HepG2 (cell line): ENCODE data around the gene ARHGAP23. TPM values are rescaled to one million over a fixed set of nuclear protein-coding genes. Genes with fewer than 3 reads are reported as not detected.

Experiments used
- ATAC-seq: fragments of 200-7000 bp; cut with Tn5 transposase; 3 replicates; pipeline ENCODE4 v1.9.1; 2020; ENCODE audit warnings: mild to moderate bottlenecking, moderate library complexity
- BruUV-seq: library from RNA; stranded (reverse); fragments of 400-500 nt; replicated peaks from 2 replicates; lab custom pipeline; 2021; lab: Mats Ljungman, UMichigan
- CTCF ChIA-PET: fragments of 300-600 bp; formaldehyde crosslinking; extraction: SDS; loops from one replicate; lab custom pipeline; 2021; ENCODE audit warnings: low total read pairs, inconsistent platforms, low intra/inter-chr PET ratio; lab: Yijun Ruan, JAX
- POLR2A ChIA-PET: fragments of 350-600 bp; sonication (Branson Sonifier 250); formaldehyde crosslinking; loops from one replicate; lab custom pipeline; 2020; ENCODE audit warnings: antibody characterized with exemption, inconsistent platforms; lab: Yijun Ruan, JAX
- DNase-seq: peaks from one replicate; pipeline ENCODE4 v3.0.0-alpha.2; 2015; ENCODE audit warnings: low spot score
- FAIRE-seq: peaks from 3 replicates; lab custom pipeline; 2011; peaks lifted over from hg19 to GRCh38; lab: Jason Lieb, UNC
- H2AFZ ChIP-seq: one replicate; pipeline ENCODE4 v1.6.1; 2011; ENCODE audit warnings: low read length, inconsistent platforms
- H3K27ac ChIP-seq: fragments of 300-600 bp; 3 replicates; pipeline ENCODE4 v1.8.0; 2011; ENCODE audit warnings: mixed run types, mild to moderate bottlenecking, mixed read lengths, low read length, inconsistent platforms; ENCODE audit not compliant: insufficient read depth; ENCODE audit errors: extremely low read length
- H3K27me3 ChIP-seq, 2 experiments: fragments of 200-600 bp in 1 of 2; 2 replicates in 1 of 2; 3 replicates in 1 of 2; pipeline versions ENCODE4 v1.6.0 to v1.8.0; 2011; ENCODE audit warnings: low read length in 2 of 2, mild to moderate bottlenecking in 2 of 2, moderate library complexity in 2 of 2, inconsistent platforms in 1 of 2; ENCODE audit not compliant: insufficient read depth in 2 of 2, control insufficient read depth in 1 of 2
- H3K36me3 ChIP-seq, 2 experiments: fragments of 200-600 bp in 1 of 2; replicated peaks in 1 of 2; 2 replicates in 1 of 2; 3 replicates in 1 of 2; pipeline versions ENCODE4 v1.5.1 to v1.8.0; 2011; ENCODE audit warnings: low read length in 2 of 2, inconsistent platforms in 1 of 2; ENCODE audit not compliant: insufficient read depth in 2 of 2, control insufficient read depth in 1 of 2
- H3K4me1 ChIP-seq: 2 replicates; pipeline ENCODE4 v1.5.1; 2012; ENCODE audit warnings: low read length, inconsistent platforms; ENCODE audit not compliant: insufficient read depth
- H3K4me2 ChIP-seq: 2 replicates; pipeline ENCODE4 v1.6.0; 2011; ENCODE audit warnings: low read depth, low read length, inconsistent platforms
- H3K4me3 ChIP-seq, 3 experiments: fragments of 200-600 bp in 1 of 3; sonication (generic), shearing (Covaris generic) in 1 of 3; replicated peaks in 1 of 3; 2 replicates each; pipeline ENCODE4 v1.5.1; 2011 to 2016; ENCODE audit warnings: low read length in 3 of 3, inconsistent platforms in 2 of 3, low read depth in 2 of 3, mild to moderate bottlenecking in 2 of 3, control low read depth in 1 of 3, mixed read lengths in 1 of 3; ENCODE audit not compliant: insufficient read depth in 1 of 3
- H3K79me2 ChIP-seq: one replicate; pipeline ENCODE4 v1.6.1; 2011; ENCODE audit warnings: low read length, inconsistent platforms; ENCODE audit not compliant: insufficient read depth
- H3K9ac ChIP-seq: 2 replicates; pipeline ENCODE4 v1.6.0; 2011; ENCODE audit warnings: mild to moderate bottlenecking, low read depth, low read length, inconsistent platforms; ENCODE audit not compliant: insufficient read depth
- H3K9me3 ChIP-seq: 2 replicates; pipeline ENCODE4 v1.5.1; 2012; ENCODE audit warnings: mild to moderate bottlenecking, low read length
- H4K20me1 ChIP-seq: 2 replicates; pipeline ENCODE4 v1.6.0; 2011; ENCODE audit warnings: inconsistent platforms, mild to moderate bottlenecking, low read length, moderate library complexity; ENCODE audit not compliant: insufficient read depth
- ATF4 ChIP-seq, 2 experiments: fragments of 450-650 bp in 1 of 2; sonication (generic) in 1 of 2; formaldehyde crosslinking; IDR thresholded peaks; 2 replicates each; pipeline versions ENCODE4 v1.5.0 to v1.8.0; 2020 to 2022; ENCODE audit warnings: mild to moderate bottlenecking in 1 of 2, missing genetic modification reagents in 1 of 2
- DMTF1 ChIP-seq: sonication (generic); formaldehyde crosslinking; IDR thresholded peaks from 2 replicates; pipeline ENCODE4 v1.4.0; 2020; ENCODE audit warnings: mild to moderate bottlenecking, missing genetic modification reagents
- FOSL1 ChIP-seq: sonication (generic); formaldehyde crosslinking; IDR thresholded peaks from 2 replicates; pipeline ENCODE4 v1.9.0; 2021; ENCODE audit warnings: missing genetic modification reagents, borderline replicate concordance
- KLF11 ChIP-seq: IDR thresholded peaks from 2 replicates; pipeline ENCODE4 v1.6.1; 2016; ENCODE audit warnings: missing compliant biosample characterization
- MAZ ChIP-seq, 2 experiments: sonication (generic) in 1 of 2; formaldehyde crosslinking in 1 of 2; IDR thresholded peaks; 2 replicates each; pipeline versions ENCODE4 v1.5.0 to v1.6.1; 2012 to 2020; ENCODE audit warnings: low read depth in 2 of 2, mild to moderate bottlenecking in 2 of 2, borderline replicate concordance in 1 of 2, improper control_type of control experiment in 1 of 2, low read length in 1 of 2, missing genetic modification reagents in 1 of 2, moderate library complexity in 1 of 2
- NKX3-1 ChIP-seq: sonication (generic); formaldehyde crosslinking; IDR thresholded peaks from 2 replicates; pipeline ENCODE4 v1.5.0; 2020; ENCODE audit warnings: missing genetic modification reagents
- NPAS2 ChIP-seq: sonication (generic); formaldehyde crosslinking; IDR thresholded peaks from 2 replicates; pipeline ENCODE4 v1.8.0; 2022; ENCODE audit warnings: mild to moderate bottlenecking, missing genetic modification reagents, borderline replicate concordance
- SALL2 ChIP-seq: sonication (generic); formaldehyde crosslinking; IDR thresholded peaks from 2 replicates; pipeline ENCODE4 v1.8.1; 2023; ENCODE audit warnings: mild to moderate bottlenecking, missing genetic modification reagents, inconsistent platforms
- TAF1 ChIP-seq: sonication (generic); formaldehyde crosslinking; IDR thresholded peaks from 2 replicates; pipeline ENCODE4 v1.4.0; 2020; ENCODE audit warnings: missing genetic modification reagents
- ZNF619 ChIP-seq: sonication (generic); formaldehyde crosslinking; IDR thresholded peaks from 2 replicates; pipeline ENCODE4 v1.4.0; 2020; ENCODE audit warnings: mild to moderate bottlenecking, missing genetic modification reagents
- ZNF639 ChIP-seq: conservative IDR thresholded peaks from 2 replicates; pipeline ENCODE4 v1.6.1; 2018; ENCODE audit warnings: missing genetic modification reagents
- ZSCAN22 ChIP-seq: sonication (generic); formaldehyde crosslinking; IDR thresholded peaks from 2 replicates; pipeline ENCODE4 v1.4.0; 2020; ENCODE audit warnings: mild to moderate bottlenecking, missing genetic modification reagents
- ZSCAN31 ChIP-seq: sonication (generic); formaldehyde crosslinking; IDR thresholded peaks from 2 replicates; pipeline ENCODE4 v1.5.0; 2020; ENCODE audit warnings: low read depth, mild to moderate bottlenecking, missing genetic modification reagents
- WGBS: methylation state at CpG from one replicate; pipeline ENCODE4 v1.1.6; 2017; ENCODE audit warnings: low lambda C conversion rate; 5-methylcytosine and 5-hydroxymethylcytosine counted together
- in situ Hi-C: cut with HindIII; loops from 2 replicates; pipeline ENCODE4 v1.10.0; 2017; ENCODE audit warnings: low pct_unique_long_range_greater_than_20kb; ENCODE audit not compliant: extremely low pct_ligation_motif_present
- intact Hi-C: fragments of 100-400 bp; cut with micrococcal nuclease; formaldehyde crosslinking; loops from one replicate; pipeline ENCODE4 v1.10.0; 2022; ENCODE audit not compliant: unreplicated experiment
- polyA plus RNA-seq, 8 experiments: library from polyadenylated mRNA; depleted of rRNA in 3 of 8; stranded (reverse) in 7 of 8; unstranded in 1 of 8; fragments of >200 nt; fragmentation: Illumina TruSeq in 4 of 8; extraction: Trizol in 4 of 8; gene quantifications; 2 replicates each; pipeline versions ENCODE4 v1.2.1 to v1.2.3, GENCODE V29; 2011 to 2016; ENCODE audit warnings: low read depth in 4 of 8, missing spikeins in 1 of 8, mixed read lengths in 1 of 8; ENCODE audit not compliant: insufficient read depth in 1 of 8
- total RNA-seq, 5 experiments: library from RNA; depleted of rRNA; stranded (reverse); fragments of >200 nt; fragmentation: Illumina TruSeq; extraction: Trizol; gene quantifications; 2 replicates each; pipeline ENCODE4 v1.2.3, GENCODE V29; 2016; ENCODE audit warnings: low read depth in 1 of 5
- TF ChIP-seq, protein P1 (sequence below): sonication (generic); formaldehyde crosslinking; IDR thresholded peaks from 2 replicates; pipeline ENCODE4 v1.5.0; 2020; ENCODE audit warnings: mild to moderate bottlenecking, missing genetic modification reagents, borderline replicate concordance

Gene ARHGAP23
- total and polyA plus RNA-seq, 2 of the 13 experiments (the other 11 are each of a cell fraction or from before 2014, with no cell fraction given) = 0.03 TPM; not detected in 1

GRCh38 chr17:38551121-38551520 lies 122.9 kb downstream of the ARHGAP23 start:
- intact Hi-C loops = no loop called here

More at GRCh38 chr17:38551121-38551520, 122.9 kb downstream of the ARHGAP23 start:
- FAIRE-seq (no peak), ATAC-seq (no peak), DNase-seq (no peak)
- H3K4me3 ChIP-seq = no peak overlapping the region
- no peaks in the 10 kb centered on the region for H3K36me3 ChIP-seq
- TF ChIP-seq FOSL1 (CRISPR knock-in tag) (no peak), ZSCAN22 (CRISPR knock-in tag) (no peak), ZSCAN31 (no peak), SALL2 (CRISPR knock-in tag) (no peak), NKX3-1 (CRISPR knock-in tag) (no peak), DMTF1 (no peak), ZNF619 (CRISPR knock-in tag) (no peak), NPAS2 (CRISPR knock-in tag) (no peak), ATF4 (CRISPR knock-in tag; IDR thresholded peaks at IDR 0.05) (no peak), TAF1 (CRISPR knock-in tag) (no peak), KLF11 (CRISPR knock-in tag) (no peak), ZNF639 (CRISPR knock-in tag) (no peak), MAZ (IDR thresholded peaks at IDR 0.05; ENCODE audit: borderline replicate concordance, low read depth, low read length) (no peak), MAZ (CRISPR knock-in tag; IDR thresholded peaks at IDR 0.05; ENCODE audit: low read depth) (no peak)
- TF ChIP-seq, protein P1, sequence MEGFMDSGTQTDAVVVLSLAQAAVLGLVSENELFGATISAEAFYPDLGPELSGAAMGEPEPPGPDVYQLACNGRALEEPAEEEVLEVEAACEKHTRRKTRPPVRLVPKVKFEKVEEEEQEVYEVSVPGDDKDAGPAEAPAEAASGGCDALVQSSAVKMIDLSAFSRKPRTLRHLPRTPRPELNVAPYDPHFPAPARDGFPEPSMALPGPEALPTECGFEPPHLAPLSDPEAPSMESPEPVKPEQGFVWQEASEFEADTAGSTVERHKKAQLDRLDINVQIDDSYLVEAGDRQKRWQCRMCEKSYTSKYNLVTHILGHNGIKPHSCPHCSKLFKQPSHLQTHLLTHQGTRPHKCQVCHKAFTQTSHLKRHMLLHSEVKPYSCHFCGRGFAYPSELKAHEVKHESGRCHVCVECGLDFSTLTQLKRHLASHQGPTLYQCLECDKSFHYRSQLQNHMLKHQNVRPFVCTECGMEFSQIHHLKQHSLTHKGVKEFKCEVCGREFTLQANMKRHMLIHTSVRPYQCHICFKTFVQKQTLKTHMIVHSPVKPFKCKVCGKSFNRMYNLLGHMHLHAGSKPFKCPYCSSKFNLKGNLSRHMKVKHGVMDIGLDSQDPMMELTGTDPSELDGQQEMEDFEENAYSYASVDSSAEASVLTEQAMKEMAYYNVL (CRISPR knock-in tag) = no peak
- 0 out of 5 replicates have a peak, but pooled peaks cover 2 to 4% of the 10 kb centered on the region in 2 experiments for H3K27me3 ChIP-seq
- BruUV-seq = no TSS peak
- in situ Hi-C loops = loop anchor here (5.0 kb wide), 1 partner anchor 36 kb away; no protein-coding TSS in a partner anchor
- H2AFZ ChIP-seq = no peak overlapping the region
- H4K20me1 ChIP-seq = 0 out of 2 replicates have a peak, but pooled peaks cover 4% of the 10 kb centered on the region
- H3K4me2 ChIP-seq = no peak overlapping the region
- peaks cover 5% of the 10 kb centered on the region for H3K4me1 ChIP-seq
- H3K27ac ChIP-seq = no peak overlapping the region
- H3K79me2 ChIP-seq = no peaks in the 10 kb centered on the region
- CTCF ChIA-PET = no interaction called here
- no peak overlapping the region for H3K9ac ChIP-seq
- POLR2A ChIA-PET = no interaction called here
- WGBS = 71% methylated on average over 9 of the region's 9 CpGs
- no peaks in the 10 kb centered on the region for H3K9me3 ChIP-seq
